ENCODE data around the gene CDC27. TPM values are rescaled to one million over a fixed set of nuclear protein-coding genes. Genes with fewer than 3 reads are reported as not detected.

CDC27 gene, protein sequence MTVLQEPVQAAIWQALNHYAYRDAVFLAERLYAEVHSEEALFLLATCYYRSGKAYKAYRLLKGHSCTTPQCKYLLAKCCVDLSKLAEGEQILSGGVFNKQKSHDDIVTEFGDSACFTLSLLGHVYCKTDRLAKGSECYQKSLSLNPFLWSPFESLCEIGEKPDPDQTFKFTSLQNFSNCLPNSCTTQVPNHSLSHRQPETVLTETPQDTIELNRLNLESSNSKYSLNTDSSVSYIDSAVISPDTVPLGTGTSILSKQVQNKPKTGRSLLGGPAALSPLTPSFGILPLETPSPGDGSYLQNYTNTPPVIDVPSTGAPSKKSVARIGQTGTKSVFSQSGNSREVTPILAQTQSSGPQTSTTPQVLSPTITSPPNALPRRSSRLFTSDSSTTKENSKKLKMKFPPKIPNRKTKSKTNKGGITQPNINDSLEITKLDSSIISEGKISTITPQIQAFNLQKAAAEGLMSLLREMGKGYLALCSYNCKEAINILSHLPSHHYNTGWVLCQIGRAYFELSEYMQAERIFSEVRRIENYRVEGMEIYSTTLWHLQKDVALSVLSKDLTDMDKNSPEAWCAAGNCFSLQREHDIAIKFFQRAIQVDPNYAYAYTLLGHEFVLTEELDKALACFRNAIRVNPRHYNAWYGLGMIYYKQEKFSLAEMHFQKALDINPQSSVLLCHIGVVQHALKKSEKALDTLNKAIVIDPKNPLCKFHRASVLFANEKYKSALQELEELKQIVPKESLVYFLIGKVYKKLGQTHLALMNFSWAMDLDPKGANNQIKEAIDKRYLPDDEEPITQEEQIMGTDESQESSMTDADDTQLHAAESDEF
- 106 and 142 TPM in 2 replicates for total RNA-seq

DNA sequence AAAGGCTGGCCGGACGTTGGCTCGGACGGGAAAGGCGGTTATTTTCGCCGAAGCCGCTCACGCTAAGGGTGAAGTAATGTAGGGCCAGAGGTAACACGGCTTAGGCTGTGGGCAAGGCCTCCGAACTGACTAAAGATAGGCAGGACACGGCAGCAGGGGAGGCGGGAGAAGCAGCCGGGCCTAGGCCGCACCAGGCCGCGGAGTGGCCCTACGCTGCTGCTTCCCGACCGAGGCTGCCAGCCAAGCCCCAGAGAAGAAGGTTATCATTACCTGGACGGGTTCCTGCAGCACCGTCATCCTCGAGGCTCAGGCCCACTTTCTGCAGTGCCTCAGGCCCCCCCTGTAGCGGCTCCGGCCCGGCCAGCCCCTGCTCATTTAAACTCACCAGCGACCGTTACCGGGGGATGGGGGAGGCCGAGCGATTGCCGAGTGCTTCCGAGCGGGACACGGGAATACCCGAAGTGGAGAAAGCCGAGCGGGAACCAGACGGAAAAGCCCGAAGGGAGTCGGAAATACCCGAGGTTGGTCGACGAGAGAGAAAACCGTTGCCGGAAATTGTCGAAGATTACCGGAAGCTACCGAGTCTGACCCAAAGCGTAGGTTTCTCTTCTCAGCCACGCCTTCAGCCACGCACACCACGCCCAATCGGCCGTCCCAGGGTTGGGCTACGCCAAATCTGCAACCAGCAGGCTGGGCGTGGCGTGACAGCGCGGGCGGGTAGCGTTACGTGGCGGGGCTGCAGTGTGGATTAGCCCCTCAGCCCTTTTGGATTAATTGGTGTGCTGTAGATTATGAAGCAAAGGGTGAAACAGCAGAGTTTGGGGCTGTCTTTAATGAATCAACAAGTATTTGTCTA, at the start of gene CDC27:
TSS of gene CDC27 (minus strand) at position 420 of the 856 bp plus-strand sequence. CDS start at position 297, 123 bp downstream.

DNA sequence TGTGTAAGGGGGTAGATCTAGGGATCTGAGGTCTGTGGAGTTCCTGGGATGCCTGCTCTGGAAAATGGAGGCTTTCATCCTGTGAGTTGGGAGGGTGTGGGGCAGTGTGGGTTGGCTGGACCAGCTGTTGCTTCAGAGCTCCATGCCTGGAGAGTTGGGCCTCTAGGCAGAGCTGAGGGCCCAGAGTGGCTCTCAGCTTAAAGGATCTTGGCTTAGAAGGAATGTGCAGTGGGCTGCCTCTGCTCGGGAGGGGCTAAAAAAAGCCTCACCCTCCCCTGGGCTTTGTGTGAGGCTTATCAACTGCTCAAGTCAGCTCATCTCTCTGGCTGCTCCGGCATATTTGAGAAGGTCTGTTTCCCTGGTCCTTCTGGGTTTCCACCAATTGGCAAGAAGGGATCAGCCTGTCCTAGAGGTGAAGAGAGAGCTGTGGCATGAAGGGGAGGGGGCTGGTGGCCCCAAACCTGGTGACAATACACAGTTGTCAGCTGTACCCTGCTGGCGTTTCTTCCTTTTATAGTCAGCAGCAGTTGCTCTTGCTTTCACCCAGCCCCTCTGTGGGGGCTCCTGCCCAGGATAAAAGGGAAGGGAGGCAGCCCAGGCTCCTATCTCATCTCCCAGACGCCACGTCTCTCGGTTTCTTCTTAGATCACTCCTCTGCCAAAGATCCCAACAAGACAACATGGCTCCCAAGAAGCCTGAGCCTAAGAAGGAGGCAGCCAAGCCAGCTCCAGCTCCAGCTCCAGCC, 19.8 kb upstream of the CDC27 start, which contains the start of gene MYL4:
TSS of gene MYL4 (plus strand) at position 605 of the 745 bp plus-strand sequence. CDS start at position 680, 75 bp downstream.

Other genes with a start within 250 kb of the CDC27 start
- gene RPRML, start 210.0 kb downstream of the CDC27 start, total RNA-seq = 0.65 TPM in 1 of 2 replicates, not detected in the other
- 0.82 and 1.6 TPM in 2 replicates for gene MYL4, start 20.1 kb upstream of the CDC27 start, total RNA-seq
- 44.5 and 44.7 TPM in 2 replicates for gene ITGB3, start 64.5 kb upstream of the CDC27 start, total RNA-seq
- gene EFCAB13, start 134.7 kb upstream of the CDC27 start, total RNA-seq = 4.4 and 8.1 TPM in 2 replicates

Measured in bladder microvascular endothelial cell (primary cell).